ENCODE data around the gene PLBD2. TPM values are rescaled to one million over a fixed set of nuclear protein-coding genes. Genes with fewer than 3 reads are reported as not detected.

Gene PLBD2
- total and polyA plus RNA-seq, 4 donors, result 12.1 to 31.2 (median 19.6) TPM

DNA sequence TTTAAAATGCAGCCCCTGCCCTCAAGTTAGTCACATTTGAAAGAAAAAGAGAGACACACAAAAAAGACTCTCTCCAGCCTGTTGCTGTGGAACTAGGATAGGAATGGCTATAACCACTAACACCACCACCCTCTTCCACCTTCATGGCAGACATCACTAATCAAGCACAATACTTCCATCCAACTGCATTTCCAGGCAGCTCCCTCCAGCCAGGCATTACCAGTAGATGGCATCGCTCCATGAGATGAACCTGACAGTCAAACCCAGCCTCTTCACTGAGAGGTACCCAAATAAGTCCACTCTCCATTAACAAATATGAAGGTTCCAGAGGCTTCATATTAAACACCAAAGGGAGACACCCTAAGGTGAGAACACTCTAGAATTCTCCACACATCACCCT lies 47.9 kb upstream of the PLBD2 start:
- Histone ChIP-seq H3K36me3 (ENCODE audit: control insufficient read depth in 4 of 4, insufficient read depth in 3 of 4, low read depth in 1 of 4, low read length in 3 of 4) (peaks cover 3 to 47% (median 13%) of the 10 kb centered on the region in 4 donors), H3K27me3 (ENCODE audit: control insufficient read depth in 4 of 4, insufficient read depth in 4 of 4, low read length in 3 of 4) (no peaks in the 10 kb centered on the region), H3K9me3 (ENCODE audit: control insufficient read depth in 4 of 4, low read length in 3 of 4) (no peaks in the 10 kb centered on the region), H3K27ac (ENCODE audit: low read depth in 1 of 2, low read length in 2 of 2) (no peak overlapping the region), H3K4me1 (ENCODE audit: control insufficient read depth in 4 of 4, insufficient read depth in 4 of 4, low read length in 3 of 4) (no peaks in the 10 kb centered on the region), H3K4me3 (ENCODE audit: low read depth in 1 of 3, low read length in 3 of 3) (no peak overlapping the region), H3K9ac (ENCODE audit: low read depth in 1 of 2, low read length in 2 of 2) (no peak overlapping the region)
- DNase-seq (ENCODE audit: low spot score), result no peak
- TF ChIP-seq, protein P1, sequence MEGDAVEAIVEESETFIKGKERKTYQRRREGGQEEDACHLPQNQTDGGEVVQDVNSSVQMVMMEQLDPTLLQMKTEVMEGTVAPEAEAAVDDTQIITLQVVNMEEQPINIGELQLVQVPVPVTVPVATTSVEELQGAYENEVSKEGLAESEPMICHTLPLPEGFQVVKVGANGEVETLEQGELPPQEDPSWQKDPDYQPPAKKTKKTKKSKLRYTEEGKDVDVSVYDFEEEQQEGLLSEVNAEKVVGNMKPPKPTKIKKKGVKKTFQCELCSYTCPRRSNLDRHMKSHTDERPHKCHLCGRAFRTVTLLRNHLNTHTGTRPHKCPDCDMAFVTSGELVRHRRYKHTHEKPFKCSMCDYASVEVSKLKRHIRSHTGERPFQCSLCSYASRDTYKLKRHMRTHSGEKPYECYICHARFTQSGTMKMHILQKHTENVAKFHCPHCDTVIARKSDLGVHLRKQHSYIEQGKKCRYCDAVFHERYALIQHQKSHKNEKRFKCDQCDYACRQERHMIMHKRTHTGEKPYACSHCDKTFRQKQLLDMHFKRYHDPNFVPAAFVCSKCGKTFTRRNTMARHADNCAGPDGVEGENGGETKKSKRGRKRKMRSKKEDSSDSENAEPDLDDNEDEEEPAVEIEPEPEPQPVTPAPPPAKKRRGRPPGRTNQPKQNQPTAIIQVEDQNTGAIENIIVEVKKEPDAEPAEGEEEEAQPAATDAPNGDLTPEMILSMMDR (IDR thresholded peaks at IDR 0.05; ENCODE audit: low read depth, low read length, missing input control), result peak; percentile 2
- TF ChIP-seq, protein P2, sequence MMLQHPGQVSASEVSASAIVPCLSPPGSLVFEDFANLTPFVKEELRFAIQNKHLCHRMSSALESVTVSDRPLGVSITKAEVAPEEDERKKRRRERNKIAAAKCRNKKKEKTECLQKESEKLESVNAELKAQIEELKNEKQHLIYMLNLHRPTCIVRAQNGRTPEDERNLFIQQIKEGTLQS (IDR thresholded peaks at IDR 0.05), result no peak
- TF ChIP-seq RAD21 (IDR thresholded peaks at IDR 0.05), result peak; percentile 27 to 44
- 100% methylated on average over 1 of the region's 1 CpG for WGBS

DNA sequence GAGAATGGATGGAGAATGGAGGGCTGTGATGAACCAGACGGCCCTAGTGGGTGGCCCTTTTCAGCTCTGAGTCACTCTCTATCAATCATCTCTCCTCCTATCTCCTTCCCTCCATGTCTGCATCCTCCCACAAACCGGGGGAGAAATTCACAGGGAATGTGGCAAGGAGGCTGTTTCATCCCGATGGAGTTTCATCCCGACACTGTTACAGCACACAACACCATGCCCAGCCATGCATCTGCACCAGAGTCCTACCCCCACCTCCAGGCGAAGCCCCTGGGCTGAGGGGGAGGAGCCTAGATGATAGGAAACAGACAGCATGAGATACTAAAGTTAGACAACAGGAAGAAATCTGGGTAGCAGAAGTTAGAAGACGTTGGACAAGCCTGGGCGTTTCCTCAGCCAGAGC lies 44.3 kb upstream of the PLBD2 start:
- peaks cover 6 to 61% (median 23%) of the 10 kb centered on the region in 4 donors for H3K36me3 ChIP-seq (ENCODE audit: control insufficient read depth in 4 of 4, insufficient read depth in 3 of 4, low read depth in 1 of 4, low read length in 3 of 4)
- TF ChIP-seq FOXA1 (IDR thresholded peaks at IDR 0.05) (no peak), GABPA (IDR thresholded peaks at IDR 0.05 in 1 of 2, conservative IDR thresholded peaks at IDR 0.05 in 1 of 2) (no peak), FOXA2 (IDR thresholded peaks at IDR 0.05) (no peak)
- TF ChIP-seq, protein P2 (IDR thresholded peaks at IDR 0.05), result no peak
- H3K4me3 ChIP-seq (ENCODE audit: low read depth in 1 of 3, low read length in 3 of 3), result no peak overlapping the region

DNA sequence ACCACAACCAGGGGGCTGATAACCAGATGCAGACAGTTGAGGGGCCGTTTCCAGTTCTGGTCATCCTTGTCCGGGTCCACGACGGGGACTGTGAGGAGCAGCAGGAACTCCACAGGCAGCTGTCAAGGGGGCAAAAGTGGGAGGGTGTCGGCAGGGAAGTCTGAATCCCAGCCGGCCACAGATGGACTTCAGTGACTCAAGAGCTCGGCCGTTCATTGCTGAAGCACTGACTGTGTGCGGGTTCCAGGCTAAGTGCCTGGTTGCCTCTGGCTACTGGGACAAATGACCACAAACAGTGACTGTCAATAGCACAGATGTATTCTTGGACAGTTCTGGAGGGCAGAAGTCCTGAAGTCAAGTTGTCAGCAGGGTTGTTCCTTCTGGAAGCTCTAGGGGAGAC lies 43.0 kb upstream of the PLBD2 start:
- Histone ChIP-seq H3K9ac (ENCODE audit: low read depth in 1 of 2, low read length in 2 of 2) (no peak overlapping the region), H3K27ac (ENCODE audit: low read depth in 1 of 2, low read length in 2 of 2) (no peak overlapping the region), H3K27me3 (ENCODE audit: control insufficient read depth in 4 of 4, insufficient read depth in 4 of 4, low read length in 3 of 4) (no peaks in the 10 kb centered on the region), H3K4me3 (ENCODE audit: low read depth in 1 of 3, low read length in 3 of 3) (no peak overlapping the region), H3K9me3 (ENCODE audit: control insufficient read depth in 4 of 4, low read length in 3 of 4) (no peaks in the 10 kb centered on the region), H3K4me1 (ENCODE audit: control insufficient read depth in 4 of 4, insufficient read depth in 4 of 4, low read length in 3 of 4) (no peaks in the 10 kb centered on the region), H3K36me3 (ENCODE audit: control insufficient read depth in 4 of 4, insufficient read depth in 3 of 4, low read depth in 1 of 4, low read length in 3 of 4) (peaks cover 6 to 51% (median 27%) of the 10 kb centered on the region in 4 donors)
- TF ChIP-seq RAD21 (IDR thresholded peaks at IDR 0.05), result no peak
- no peak for TF ChIP-seq FOXA1 (IDR thresholded peaks at IDR 0.05)
- TF ChIP-seq HNF4G (IDR thresholded peaks at IDR 0.05), result no peak
- no peak for TF ChIP-seq FOXA2 (IDR thresholded peaks at IDR 0.05)
- TF ChIP-seq, protein P3, sequence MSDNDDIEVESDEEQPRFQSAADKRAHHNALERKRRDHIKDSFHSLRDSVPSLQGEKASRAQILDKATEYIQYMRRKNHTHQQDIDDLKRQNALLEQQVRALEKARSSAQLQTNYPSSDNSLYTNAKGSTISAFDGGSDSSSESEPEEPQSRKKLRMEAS (IDR thresholded peaks at IDR 0.05), result no peak
- TF ChIP-seq YY1 (IDR thresholded peaks at IDR 0.05), result no peak
- TF ChIP-seq EGR1 (IDR thresholded peaks at IDR 0.05; ENCODE audit: low read depth in 2 of 2), result no peak
- TF ChIP-seq SP1 (IDR thresholded peaks at IDR 0.05), result no peak
- TF ChIP-seq NR2F2 (IDR thresholded peaks at IDR 0.05), result no peak
- no peak for TF ChIP-seq HNF4A (conservative IDR thresholded peaks at IDR 0.05)
- TF ChIP-seq GABPA (IDR thresholded peaks at IDR 0.05 in 1 of 2, conservative IDR thresholded peaks at IDR 0.05 in 1 of 2), result no peak
- 92% methylated on average over 9 of the region's 9 CpGs for WGBS
- no peak for DNase-seq (ENCODE audit: low spot score)

More for the DNA sequence above, 44.3 kb upstream of the PLBD2 start:
- 83% methylated on average over 7 of the region's 7 CpGs for WGBS
- Histone ChIP-seq H3K4me1 (ENCODE audit: control insufficient read depth in 4 of 4, insufficient read depth in 4 of 4, low read length in 3 of 4) (no peaks in the 10 kb centered on the region), H3K27me3 (ENCODE audit: control insufficient read depth in 4 of 4, insufficient read depth in 4 of 4, low read length in 3 of 4) (no peaks in the 10 kb centered on the region), H3K9ac (ENCODE audit: low read depth in 1 of 2, low read length in 2 of 2) (no peak overlapping the region), H3K27ac (ENCODE audit: low read depth in 1 of 2, low read length in 2 of 2) (no peak overlapping the region), H3K9me3 (ENCODE audit: control insufficient read depth in 4 of 4, low read length in 3 of 4) (no peaks in the 10 kb centered on the region)
- no peak for DNase-seq (ENCODE audit: low spot score)
